ENCODE results near the gene REX1BD. TPM values are rescaled to one million over a fixed set of nuclear protein-coding genes. Genes with fewer than 3 reads are reported as not detected.

REX1BD gene
- total RNA-seq, 2 donors from 2014 or later = 98.9 to 149 TPM

GRCh38 chr19:18609717-18610051 lies 21.1 kb downstream of the REX1BD start:
- Histone ChIP-seq H3K4me1 (replicated peaks) (peaks cover 18% of the 10 kb centered on the region), H3K27me3 (replicated peaks; ENCODE audit: insufficient read depth) (peaks cover 59% of the 10 kb centered on the region), H3K9me3 (no peaks in the 10 kb centered on the region), H3K4me3 (no peak overlapping the region), H3K27ac (no peak overlapping the region), H3K36me3 (no peaks in the 10 kb centered on the region)
- no peak for DNase-seq (ENCODE audit: low spot score)
- intact Hi-C loops (cut with DNase I) = no loop called here
- TF ChIP-seq, protein P1, sequence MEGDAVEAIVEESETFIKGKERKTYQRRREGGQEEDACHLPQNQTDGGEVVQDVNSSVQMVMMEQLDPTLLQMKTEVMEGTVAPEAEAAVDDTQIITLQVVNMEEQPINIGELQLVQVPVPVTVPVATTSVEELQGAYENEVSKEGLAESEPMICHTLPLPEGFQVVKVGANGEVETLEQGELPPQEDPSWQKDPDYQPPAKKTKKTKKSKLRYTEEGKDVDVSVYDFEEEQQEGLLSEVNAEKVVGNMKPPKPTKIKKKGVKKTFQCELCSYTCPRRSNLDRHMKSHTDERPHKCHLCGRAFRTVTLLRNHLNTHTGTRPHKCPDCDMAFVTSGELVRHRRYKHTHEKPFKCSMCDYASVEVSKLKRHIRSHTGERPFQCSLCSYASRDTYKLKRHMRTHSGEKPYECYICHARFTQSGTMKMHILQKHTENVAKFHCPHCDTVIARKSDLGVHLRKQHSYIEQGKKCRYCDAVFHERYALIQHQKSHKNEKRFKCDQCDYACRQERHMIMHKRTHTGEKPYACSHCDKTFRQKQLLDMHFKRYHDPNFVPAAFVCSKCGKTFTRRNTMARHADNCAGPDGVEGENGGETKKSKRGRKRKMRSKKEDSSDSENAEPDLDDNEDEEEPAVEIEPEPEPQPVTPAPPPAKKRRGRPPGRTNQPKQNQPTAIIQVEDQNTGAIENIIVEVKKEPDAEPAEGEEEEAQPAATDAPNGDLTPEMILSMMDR (IDR thresholded peaks at IDR 0.05) = no peak
- TF ChIP-seq POLR2A (IDR thresholded peaks at IDR 0.05) (no peak), POLR2AphosphoS5 (IDR thresholded peaks at IDR 0.05) (no peak)
- WGBS = 52% methylated on average over 2 of the region's 2 CpGs

DNA sequence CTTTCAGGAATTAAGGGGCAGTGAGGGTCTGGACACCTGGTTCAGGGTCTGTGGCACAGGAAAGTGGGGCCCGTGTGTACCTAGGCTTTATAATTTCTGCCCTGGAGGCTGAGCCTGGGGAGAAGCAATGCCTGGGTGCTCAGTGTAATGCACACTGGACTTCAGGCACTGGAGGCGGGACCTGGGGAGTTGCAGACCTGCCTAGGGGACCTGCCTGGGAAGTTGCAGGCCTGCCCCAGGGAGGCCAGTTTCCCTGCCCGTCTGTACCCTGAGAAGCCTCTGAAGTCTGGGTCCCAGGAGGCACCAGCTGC lies 21.6 kb downstream of the REX1BD start:
- no peaks in the 10 kb centered on the region for H3K9me3 ChIP-seq
- intact Hi-C loops (cut with DNase I) = no loop called here
- DNase-seq (ENCODE audit: low spot score) = no peak
- peaks cover 59% of the 10 kb centered on the region for H3K27me3 ChIP-seq (replicated peaks; ENCODE audit: insufficient read depth)
- H3K36me3 ChIP-seq = no peaks in the 10 kb centered on the region
- WGBS = 94% methylated on average over 2 of the region's 3 CpGs
- no peak overlapping the region for H3K4me3 ChIP-seq
- no peak for TF ChIP-seq POLR2AphosphoS5 (IDR thresholded peaks at IDR 0.05)
- no peak for TF ChIP-seq POLR2A (IDR thresholded peaks at IDR 0.05)
- TF ChIP-seq, protein P1 (IDR thresholded peaks at IDR 0.05) = no peak
- H3K27ac ChIP-seq = no peak overlapping the region
- H3K4me1 ChIP-seq (replicated peaks) = peaks cover 18% of the 10 kb centered on the region

GRCh38 chr19:18610556-18611326 lies 22.1 kb downstream of the REX1BD start:
- Histone ChIP-seq H3K4me3 (no peak overlapping the region), H3K27me3 (replicated peaks; ENCODE audit: insufficient read depth) (peaks cover 59% of the 10 kb centered on the region), H3K4me1 (replicated peaks) (peaks cover 18% of the 10 kb centered on the region), H3K36me3 (no peaks in the 10 kb centered on the region), H3K9me3 (no peaks in the 10 kb centered on the region), H3K27ac (no peak overlapping the region)
- no peak for DNase-seq (ENCODE audit: low spot score)
- WGBS = 9% methylated on average over 30 of the region's 45 CpGs
- TF ChIP-seq, protein P1 (IDR thresholded peaks at IDR 0.05) = no peak
- TF ChIP-seq POLR2A (IDR thresholded peaks at IDR 0.05) (no peak), POLR2AphosphoS5 (IDR thresholded peaks at IDR 0.05) (no peak)
- intact Hi-C loops (cut with DNase I) = no loop called here

DNA sequence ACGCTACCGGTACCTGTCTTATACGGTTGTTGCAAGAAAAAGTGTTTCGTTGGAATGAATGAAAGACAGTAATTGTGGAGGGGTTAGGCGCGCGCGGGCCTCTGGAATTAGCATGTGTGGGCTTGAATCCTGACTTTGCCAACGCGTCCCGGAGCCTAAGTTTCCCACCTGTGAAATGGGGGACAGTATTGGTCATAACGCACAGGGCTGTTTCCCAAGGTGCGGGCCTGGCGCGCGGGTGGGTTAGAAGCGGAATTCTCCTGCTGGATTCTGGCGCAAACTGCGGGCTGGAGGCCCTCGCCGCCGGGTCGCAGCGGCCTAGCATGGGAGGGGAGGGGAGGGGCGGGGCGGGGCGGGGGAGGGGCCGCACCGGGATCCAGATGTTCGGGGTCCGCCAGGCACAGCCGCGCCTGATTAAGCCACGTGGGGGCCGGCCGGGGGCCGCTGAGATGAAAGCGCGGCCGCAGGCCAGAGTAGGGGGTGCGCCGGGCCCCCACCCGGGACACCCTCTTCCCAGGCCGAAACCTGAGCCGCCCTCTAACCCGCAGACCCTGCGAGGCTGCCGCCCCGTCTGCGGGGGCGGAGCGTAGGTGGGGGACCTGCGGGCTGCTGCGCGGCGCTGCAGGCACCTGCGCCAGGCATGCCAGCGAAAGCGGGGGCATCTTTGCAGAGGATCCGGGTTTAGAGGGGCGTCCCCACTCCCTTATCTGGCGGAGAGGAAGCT lies 22.9 kb downstream of the REX1BD start:
- Histone ChIP-seq H3K27me3 (replicated peaks; ENCODE audit: insufficient read depth) (peaks cover 55% of the 10 kb centered on the region), H3K27ac (no peak overlapping the region), H3K4me3 (no peak overlapping the region), H3K4me1 (replicated peaks) (peaks cover 18% of the 10 kb centered on the region), H3K36me3 (no peaks in the 10 kb centered on the region), H3K9me3 (no peaks in the 10 kb centered on the region)
- TF ChIP-seq, protein P1 (IDR thresholded peaks at IDR 0.05) = no peak
- TF ChIP-seq POLR2AphosphoS5 (IDR thresholded peaks at IDR 0.05) (no peak), POLR2A (IDR thresholded peaks at IDR 0.05) (no peak)
- 3% methylated on average over 62 of the region's 62 CpGs for WGBS
- intact Hi-C loops (cut with DNase I) = no loop called here
- no peak for DNase-seq (ENCODE audit: low spot score)

Data from prostate gland (tissue), 2 donors.